Measurements from ENCODE around the gene RING1.

The RING1 gene

DNA sequence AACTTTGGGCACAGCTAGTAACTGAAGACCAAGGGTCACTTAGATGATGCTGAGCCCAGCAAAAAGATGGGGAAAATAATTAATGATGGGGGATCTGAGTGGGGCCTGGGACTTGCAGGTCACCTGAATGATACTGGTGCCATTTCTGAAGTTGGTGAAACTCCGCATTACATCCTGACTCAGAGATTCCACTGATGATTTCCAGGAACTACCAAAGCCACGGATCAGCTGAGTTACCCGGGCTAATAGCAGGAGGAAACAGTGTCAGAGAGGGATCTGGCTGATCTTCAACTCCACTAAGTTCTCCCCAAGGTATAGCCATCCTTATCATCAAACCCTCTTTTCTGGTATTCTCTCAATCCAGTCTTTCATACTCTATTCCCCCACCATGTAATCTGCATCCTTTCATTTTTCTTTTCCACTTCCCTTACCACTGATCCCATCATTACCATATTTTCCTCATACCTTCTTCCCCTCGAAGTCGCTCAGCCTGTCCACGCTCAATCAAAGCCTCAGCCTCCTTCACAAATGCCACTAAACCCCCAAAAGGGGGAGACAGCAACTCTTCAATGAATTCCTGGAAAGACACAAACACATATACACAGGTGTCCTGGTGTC, 43.2 kb downstream of the RING1 start:
- H3K9me3 ChIP-seq (ENCODE audit: control insufficient read depth, insufficient read depth, low read length): no peaks in the 10 kb centered on the region
- peaks cover 5% of the 10 kb centered on the region for H3K4me1 ChIP-seq (ENCODE audit: control insufficient read depth, insufficient read depth, low read length)
- H3K36me3 ChIP-seq (ENCODE audit: control insufficient read depth, insufficient read depth, low read length): peaks cover 9% of the 10 kb centered on the region
- H3K27me3 ChIP-seq (ENCODE audit: control insufficient read depth, insufficient read depth, low read length): peaks cover 20% of the 10 kb centered on the region
- H3K4me3 ChIP-seq (ENCODE audit: low read depth, low read length): no peak overlapping the region
- H3K9ac ChIP-seq (ENCODE audit: low read depth, low read length): no peak overlapping the region
- no peak overlapping the region for H3K27ac ChIP-seq (ENCODE audit: low read depth, low read length)

DNA sequence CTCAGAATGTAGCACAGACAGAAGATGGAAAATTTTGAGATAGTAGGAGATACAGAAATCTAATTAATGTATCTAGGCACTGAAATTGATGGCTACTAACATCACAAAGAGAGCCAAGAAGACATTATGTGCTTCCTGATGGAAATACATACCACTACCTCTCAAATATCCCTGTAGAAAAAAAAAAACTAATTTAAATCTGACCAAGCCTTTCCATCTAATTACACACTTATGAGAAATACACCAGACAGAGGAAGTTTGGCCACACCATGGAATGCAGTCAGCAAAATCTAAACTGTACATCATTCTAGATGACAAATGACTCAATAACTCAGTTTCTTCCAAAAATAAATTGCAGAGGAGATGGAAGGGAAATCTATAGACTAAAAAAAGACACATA, 44.5 kb downstream of the RING1 start:
- Histone ChIP-seq H3K27me3 (ENCODE audit: control insufficient read depth, insufficient read depth, low read length) (peaks cover 9% of the 10 kb centered on the region), H3K4me1 (ENCODE audit: control insufficient read depth, insufficient read depth, low read length) (peaks cover 5% of the 10 kb centered on the region), H3K9ac (ENCODE audit: low read depth, low read length) (no peak overlapping the region), H3K27ac (ENCODE audit: low read depth, low read length) (no peak overlapping the region), H3K36me3 (ENCODE audit: control insufficient read depth, insufficient read depth, low read length) (peaks cover 10% of the 10 kb centered on the region), H3K4me3 (ENCODE audit: low read depth, low read length) (no peak overlapping the region), H3K9me3 (ENCODE audit: control insufficient read depth, insufficient read depth, low read length) (no peaks in the 10 kb centered on the region)

DNA sequence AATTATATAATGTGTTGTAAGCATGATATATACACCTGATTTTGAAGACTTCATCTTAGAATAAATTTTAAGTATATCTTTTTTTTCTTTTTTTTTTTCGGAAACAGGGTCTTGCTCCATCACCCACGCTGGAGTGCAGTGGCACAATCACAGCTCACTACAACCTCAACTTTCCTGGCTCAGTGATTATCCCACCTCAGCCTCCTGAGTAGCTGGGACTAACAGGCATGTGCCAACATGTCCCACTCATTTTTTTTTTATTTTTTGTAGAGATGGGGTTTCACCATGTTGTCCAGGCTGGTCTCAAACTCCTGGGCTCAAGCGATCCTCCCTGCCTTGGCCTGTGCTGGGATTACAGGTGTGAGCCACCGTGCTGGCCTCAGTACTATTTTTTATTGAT, 46.3 kb downstream of the RING1 start:
- Histone ChIP-seq H3K4me1 (ENCODE audit: control insufficient read depth, insufficient read depth, low read length) (no peaks in the 10 kb centered on the region), H3K9me3 (ENCODE audit: control insufficient read depth, insufficient read depth, low read length) (no peaks in the 10 kb centered on the region), H3K4me3 (ENCODE audit: low read depth, low read length) (no peak overlapping the region), H3K27me3 (ENCODE audit: control insufficient read depth, insufficient read depth, low read length) (no peaks in the 10 kb centered on the region), H3K9ac (ENCODE audit: low read depth, low read length) (no peak overlapping the region), H3K27ac (ENCODE audit: low read depth, low read length) (no peak overlapping the region), H3K36me3 (ENCODE audit: control insufficient read depth, insufficient read depth, low read length) (peaks cover 16% of the 10 kb centered on the region)

DNA sequence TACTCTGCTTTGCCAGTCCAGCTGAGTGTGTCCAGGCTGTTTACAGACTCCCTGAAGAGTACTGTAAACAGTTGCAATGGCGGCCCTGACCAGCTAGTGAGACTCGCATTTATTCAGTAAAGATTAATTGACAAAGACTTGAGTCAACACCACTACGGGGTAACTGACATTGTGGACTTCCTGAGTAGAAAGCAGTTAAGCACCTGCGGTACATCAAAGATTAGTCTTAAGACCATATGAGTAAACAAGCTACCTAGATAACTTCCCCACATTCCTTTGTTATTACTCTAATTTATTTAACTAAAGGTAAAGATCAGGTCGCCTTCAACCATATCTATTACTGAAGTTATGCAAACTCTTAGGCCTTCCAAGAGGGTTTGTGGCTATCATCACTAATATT, 50.7 kb downstream of the RING1 start:
- H3K9me3 ChIP-seq (ENCODE audit: control insufficient read depth, insufficient read depth, low read length): no peaks in the 10 kb centered on the region

More for the DNA sequence above, 50.7 kb downstream of the RING1 start:
- H3K36me3 ChIP-seq (ENCODE audit: control insufficient read depth, insufficient read depth, low read length): peaks cover 38% of the 10 kb centered on the region
- no peak overlapping the region for H3K9ac ChIP-seq (ENCODE audit: low read depth, low read length)
- no peak overlapping the region for H3K4me3 ChIP-seq (ENCODE audit: low read depth, low read length)
- H3K4me1 ChIP-seq (ENCODE audit: control insufficient read depth, insufficient read depth, low read length): no peaks in the 10 kb centered on the region
- no peaks in the 10 kb centered on the region for H3K27me3 ChIP-seq (ENCODE audit: control insufficient read depth, insufficient read depth, low read length)
- no peak overlapping the region for H3K27ac ChIP-seq (ENCODE audit: low read depth, low read length)

Data from HUES48 (cell line).